NCI-H524 (cell line): ENCODE results near the gene JARID2.

Source experiments
- DNase-seq, 2 experiments: peaks; one replicate each; lab custom pipeline; 2025; lab: John Stamatoyannopoulos, UW

JARID2 gene

GRCh38 chr6:15520626-15521203 is 274.8 kb downstream of the JARID2 start:
- DNase-seq, result no peak

GRCh38 chr6:15521582-15521981 is 275.7 kb downstream of the JARID2 start:
- no peak for DNase-seq

- no peak for DNase-seq
Observed at GRCh38 chr6:15522026-15522425, 276.2 kb downstream of the JARID2 start.

- no peak for DNase-seq
Observed at GRCh38 chr6:15522427-15522826, 276.6 kb downstream of the JARID2 start.

- no peak for DNase-seq
Observed at GRCh38 chr6:15522856-15523529, 277.1 kb downstream of the JARID2 start.

- peak in 1 of 2 experiments; percentile 66 for DNase-seq
Observed at GRCh38 chr6:15523679-15524630, 278.1 kb downstream of the JARID2 start.

- peak; percentile 90 to 92 for DNase-seq
Observed at GRCh38 chr6:15524861-15525401, 279.1 kb downstream of the JARID2 start.

- no peak for DNase-seq
Observed at GRCh38 chr6:15526212-15526701, 280.4 kb downstream of the JARID2 start.

GRCh38 chr6:15527838-15528617 is 282.2 kb downstream of the JARID2 start:
- no peak for DNase-seq

GRCh38 chr6:15528870-15529269 is 283.0 kb downstream of the JARID2 start:
- no peak for DNase-seq

GRCh38 chr6:15530411-15530810 is 284.5 kb downstream of the JARID2 start:
- no peak for DNase-seq

GRCh38 chr6:15531973-15532372 is 286.1 kb downstream of the JARID2 start:
- no peak for DNase-seq

- no peak for DNase-seq
Observed at GRCh38 chr6:15533379-15534026, 287.6 kb downstream of the JARID2 start.

- no peak for DNase-seq
Observed at GRCh38 chr6:15534974-15535373, 289.1 kb downstream of the JARID2 start.

- DNase-seq, result no peak
Observed at GRCh38 chr6:15535495-15536197, 289.8 kb downstream of the JARID2 start.

GRCh38 chr6:15536198-15536955 is 290.5 kb downstream of the JARID2 start:
- no peak for DNase-seq

GRCh38 chr6:15538106-15538505 is 292.2 kb downstream of the JARID2 start:
- no peak for DNase-seq

GRCh38 chr6:15538766-15539495 is 293.1 kb downstream of the JARID2 start:
- DNase-seq, result no peak

GRCh38 chr6:15539722-15540270 is 293.9 kb downstream of the JARID2 start:
- no peak for DNase-seq
